ENCODE data around the gene CACNA1D.

GRCh38 chr3:53478921-53479664 is 15.3 kb upstream of the CACNA1D start:
- TF ChIP-seq EZH2phosphoT487 (IDR thresholded peaks at IDR 0.05; ENCODE audit: borderline replicate concordance): no peak
- TF ChIP-seq POLR2AphosphoS5 (IDR thresholded peaks at IDR 0.05; ENCODE audit: low read depth, low read length): no peak
- no peak for TF ChIP-seq EZH2 (IDR thresholded peaks at IDR 0.05)
- TF ChIP-seq CTCF (IDR thresholded peaks at IDR 0.05 in 2 of 3, conservative IDR thresholded peaks at IDR 0.05 in 1 of 3; ENCODE audit: borderline replicate concordance in 1 of 3, insufficient read depth in 1 of 3, low read depth in 2 of 3, low read length in 2 of 3): no peak
- no peak for TF ChIP-seq ZNF274 (IDR thresholded peaks at IDR 0.05; ENCODE audit: low read depth, low read length)
- no peak for TF ChIP-seq POLR2A (IDR thresholded peaks at IDR 0.05; ENCODE audit: borderline replicate concordance, extremely low read depth, insufficient read depth, insufficient read length)
- no peak for TF ChIP-seq ATF3 (IDR thresholded peaks at IDR 0.05)
- no peak for TF ChIP-seq MAX (IDR thresholded peaks at IDR 0.05)
- no peak for TF ChIP-seq FOSL1 (IDR thresholded peaks at IDR 0.05; ENCODE audit: low read depth)
- no peak for TF ChIP-seq SP1 (IDR thresholded peaks at IDR 0.05; ENCODE audit: low read depth)
- TF ChIP-seq YY1 (IDR thresholded peaks at IDR 0.05; ENCODE audit: extremely low read depth, insufficient replicate concordance, low read depth, low read length): no peak

Data from HCT116 (cell line).